ENCODE results near the gene SLC8A2.

- TF ChIP-seq CTCF (conservative IDR thresholded peaks at IDR 0.05; ENCODE audit: low read length) (no peak), EZH2phosphoT487 (IDR thresholded peaks at IDR 0.05; ENCODE audit: borderline replicate concordance, low read depth, low read length) (no peak)
Measured at GRCh38 chr19:47407417-47407774, 64.3 kb downstream of the SLC8A2 start.

Measured in OCI-LY7 (cell line).